ENCODE measurements around the gene NR3C2. TPM values are rescaled to one million over a fixed set of nuclear protein-coding genes. Genes with fewer than 3 reads are reported as not detected.
"Not testable (repeated sequence)": the region's sequence is repeated elsewhere in the genome, so short reads cannot be mapped to it uniquely, and the experiment has no call there.

Gene NR3C2
- total RNA-seq, 2 experiments from 2014 or later = 5.3 to 5.7 TPM

- H3K9me3 Mint-ChIP-seq (ENCODE audit: insufficient read depth) = no peaks in the 10 kb centered on the region
- ChIA-PET CTCF (no interaction called here), POLR2A (no interaction called here)
- H3K4me1 Mint-ChIP-seq (ENCODE audit: low read depth) = peaks cover 5% of the 10 kb centered on the region
- no peak overlapping the region for H3K4me3 Mint-ChIP-seq
- no peak for ATAC-seq
- DNase-seq = no peak
- H3K27me3 Mint-ChIP-seq (ENCODE audit: low read depth) = no peaks in the 10 kb centered on the region
- no peak overlapping the region for H3K27ac Mint-ChIP-seq
- no peaks in the 10 kb centered on the region for H3K36me3 Mint-ChIP-seq (ENCODE audit: low read depth)
Measured at GRCh38 chr4:148203056-148203898, 238.9 kb downstream of the NR3C2 start.

- H3K4me3 Mint-ChIP-seq = no peak overlapping the region
- no peaks in the 10 kb centered on the region for H3K27me3 Mint-ChIP-seq (ENCODE audit: low read depth)
- CTCF ChIA-PET = no interaction called here
- H3K27ac Mint-ChIP-seq = no peak overlapping the region
- no peaks in the 10 kb centered on the region for H3K36me3 Mint-ChIP-seq (ENCODE audit: low read depth)
- H3K9me3 Mint-ChIP-seq (ENCODE audit: insufficient read depth) = no peaks in the 10 kb centered on the region
- H3K4me1 Mint-ChIP-seq (ENCODE audit: low read depth) = peaks cover 5% of the 10 kb centered on the region
- ATAC-seq = no peak
- DNase-seq = no peak
- POLR2A ChIA-PET = no interaction called here
Measured at GRCh38 chr4:148200960-148201359, 241.3 kb downstream of the NR3C2 start.

GRCh38 chr4:148196164-148196563 lies 246.1 kb downstream of the NR3C2 start:
- H3K27me3 Mint-ChIP-seq (ENCODE audit: low read depth) = no peaks in the 10 kb centered on the region
- ChIA-PET CTCF (no interaction called here), POLR2A (no interaction called here)
- H3K27ac Mint-ChIP-seq = no peak overlapping the region
- peaks cover 9% of the 10 kb centered on the region for H3K36me3 Mint-ChIP-seq (ENCODE audit: low read depth)
- no peak overlapping the region for H3K4me3 Mint-ChIP-seq
- peaks cover 6% of the 10 kb centered on the region for H3K4me1 Mint-ChIP-seq (ENCODE audit: low read depth)
- ATAC-seq = peak; percentile 49
- H3K9me3 Mint-ChIP-seq (ENCODE audit: insufficient read depth) = no peaks in the 10 kb centered on the region
- DNase-seq = no peak

GRCh38 chr4:148192526-148192925 lies 249.7 kb downstream of the NR3C2 start:
- CTCF ChIA-PET = no interaction called here

GRCh38 chr4:148187454-148188222 lies 254.6 kb downstream of the NR3C2 start:
- H3K27ac Mint-ChIP-seq; POLR2A ChIA-PET; CTCF ChIA-PET; H3K36me3 Mint-ChIP-seq (ENCODE audit: low read depth); DNase-seq; H3K4me3 Mint-ChIP-seq; H3K9me3 Mint-ChIP-seq (ENCODE audit: insufficient read depth); ATAC-seq; H3K27me3 Mint-ChIP-seq (ENCODE audit: low read depth); H3K4me1 Mint-ChIP-seq (ENCODE audit: low read depth): not testable (repeated sequence)

More at GRCh38 chr4:148192526-148192925, 249.7 kb downstream of the NR3C2 start:
- Mint-ChIP-seq H3K27me3 (ENCODE audit: low read depth) (no peaks in the 10 kb centered on the region), H3K36me3 (ENCODE audit: low read depth) (peaks cover 9% of the 10 kb centered on the region), H3K27ac (no peak overlapping the region), H3K4me3 (no peak overlapping the region), H3K4me1 (ENCODE audit: low read depth) (peaks cover 6% of the 10 kb centered on the region), H3K9me3 (ENCODE audit: insufficient read depth) (no peaks in the 10 kb centered on the region)
- POLR2A ChIA-PET = no interaction called here
- DNase-seq (no peak), ATAC-seq (no peak)

- H3K27me3 Mint-ChIP-seq (ENCODE audit: low read depth) = no peaks in the 10 kb centered on the region
- ChIA-PET POLR2A (no interaction called here), CTCF (no interaction called here)
- no peak for DNase-seq
- H3K27ac Mint-ChIP-seq = no peak overlapping the region
- H3K36me3 Mint-ChIP-seq (ENCODE audit: low read depth) = no peaks in the 10 kb centered on the region
- no peak for ATAC-seq
- no peaks in the 10 kb centered on the region for H3K4me1 Mint-ChIP-seq (ENCODE audit: low read depth)
- no peaks in the 10 kb centered on the region for H3K9me3 Mint-ChIP-seq (ENCODE audit: insufficient read depth)
- no peak overlapping the region for H3K4me3 Mint-ChIP-seq
Measured at GRCh38 chr4:148184922-148185321, 257.3 kb downstream of the NR3C2 start.

- Mint-ChIP-seq H3K4me3 (no peak overlapping the region), H3K9me3 (ENCODE audit: insufficient read depth) (no peaks in the 10 kb centered on the region), H3K27me3 (ENCODE audit: low read depth) (no peaks in the 10 kb centered on the region), H3K4me1 (ENCODE audit: low read depth) (no peaks in the 10 kb centered on the region), H3K27ac (no peak overlapping the region), H3K36me3 (ENCODE audit: low read depth) (no peaks in the 10 kb centered on the region)
- POLR2A ChIA-PET = no interaction called here
- no peak for DNase-seq
- CTCF ChIA-PET = no interaction called here
- ATAC-seq = no peak
Measured at GRCh38 chr4:148182230-148182911, 259.8 kb downstream of the NR3C2 start.

GRCh38 chr4:148173397-148174017 lies 268.7 kb downstream of the NR3C2 start:
- H3K9me3 Mint-ChIP-seq (ENCODE audit: insufficient read depth) = no peaks in the 10 kb centered on the region
- DNase-seq (no peak), ATAC-seq (no peak)
- ChIA-PET POLR2A (no interaction called here), CTCF (no interaction called here)
- H3K4me3 Mint-ChIP-seq = no peak overlapping the region
- H3K27me3 Mint-ChIP-seq (ENCODE audit: low read depth) = no peaks in the 10 kb centered on the region
- peaks cover 9% of the 10 kb centered on the region for H3K4me1 Mint-ChIP-seq (ENCODE audit: low read depth)
- no peak overlapping the region for H3K27ac Mint-ChIP-seq
- no peaks in the 10 kb centered on the region for H3K36me3 Mint-ChIP-seq (ENCODE audit: low read depth)

- H3K27me3 Mint-ChIP-seq (ENCODE audit: low read depth) = no peaks in the 10 kb centered on the region
- H3K9me3 Mint-ChIP-seq (ENCODE audit: insufficient read depth) = no peaks in the 10 kb centered on the region
- ChIA-PET CTCF (interaction anchor here (1.8 kb wide), 1 partner anchor 12 kb away, joined by 4 read pairs; no protein-coding TSS in a partner anchor), POLR2A (interaction anchor here (1.8 kb wide), 1 partner anchor 271 kb away, joined by 4 read pairs; the partner anchor contains the start of gene NR3C2)
- no peak overlapping the region for H3K4me3 Mint-ChIP-seq
- no peak for ATAC-seq
- no peak for DNase-seq
- no peak overlapping the region for H3K27ac Mint-ChIP-seq
- no peaks in the 10 kb centered on the region for H3K36me3 Mint-ChIP-seq (ENCODE audit: low read depth)
- H3K4me1 Mint-ChIP-seq (ENCODE audit: low read depth) = peaks cover 9% of the 10 kb centered on the region
Measured at GRCh38 chr4:148171596-148171995, 270.6 kb downstream of the NR3C2 start.

- ChIA-PET POLR2A (interaction anchor here (1.8 kb wide), 1 partner anchor 272 kb away, joined by 4 read pairs; the partner anchor contains the start of gene NR3C2), CTCF (interaction anchor here (1.8 kb wide), 1 partner anchor 11 kb away, joined by 4 read pairs; no protein-coding TSS in a partner anchor)
- Mint-ChIP-seq H3K36me3 (ENCODE audit: low read depth) (no peaks in the 10 kb centered on the region), H3K9me3 (ENCODE audit: insufficient read depth) (no peaks in the 10 kb centered on the region), H3K27ac (peak overlapping the region; percentile 21), H3K27me3 (ENCODE audit: low read depth) (no peaks in the 10 kb centered on the region), H3K4me3 (no peak overlapping the region), H3K4me1 (ENCODE audit: low read depth) (peaks cover 9% of the 10 kb centered on the region)
- ATAC-seq (no peak), DNase-seq (peak; percentile 26)
Measured at GRCh38 chr4:148170408-148171365, 271.5 kb downstream of the NR3C2 start.

- CTCF ChIA-PET = no interaction called here
- H3K4me1 Mint-ChIP-seq (ENCODE audit: low read depth) = peaks cover 6% of the 10 kb centered on the region
- DNase-seq (no peak), ATAC-seq (no peak)
- POLR2A ChIA-PET = no interaction called here
- H3K36me3 Mint-ChIP-seq (ENCODE audit: low read depth) = no peaks in the 10 kb centered on the region
- H3K9me3 Mint-ChIP-seq (ENCODE audit: insufficient read depth) = no peaks in the 10 kb centered on the region
- no peak overlapping the region for H3K4me3 Mint-ChIP-seq
- no peaks in the 10 kb centered on the region for H3K27me3 Mint-ChIP-seq (ENCODE audit: low read depth)
- H3K27ac Mint-ChIP-seq = no peak overlapping the region
Measured at GRCh38 chr4:148166132-148166591, 276.1 kb downstream of the NR3C2 start.

Measured in activated CD8-positive, alpha-beta T cell treated with anti-CD3 and anti-CD28 coated beads, Interleukin-2, amount 10 ng/mL, durations not matched to agents 7 days and 5 days (primary cell).